NCI-H128 (cell line): ENCODE data around the gene PIRT.

Experiments
- DNase-seq: peaks from one replicate; lab custom pipeline; 2025; ENCODE audit not compliant: unreplicated experiment; lab: John Stamatoyannopoulos, UW

PIRT gene

DNA sequence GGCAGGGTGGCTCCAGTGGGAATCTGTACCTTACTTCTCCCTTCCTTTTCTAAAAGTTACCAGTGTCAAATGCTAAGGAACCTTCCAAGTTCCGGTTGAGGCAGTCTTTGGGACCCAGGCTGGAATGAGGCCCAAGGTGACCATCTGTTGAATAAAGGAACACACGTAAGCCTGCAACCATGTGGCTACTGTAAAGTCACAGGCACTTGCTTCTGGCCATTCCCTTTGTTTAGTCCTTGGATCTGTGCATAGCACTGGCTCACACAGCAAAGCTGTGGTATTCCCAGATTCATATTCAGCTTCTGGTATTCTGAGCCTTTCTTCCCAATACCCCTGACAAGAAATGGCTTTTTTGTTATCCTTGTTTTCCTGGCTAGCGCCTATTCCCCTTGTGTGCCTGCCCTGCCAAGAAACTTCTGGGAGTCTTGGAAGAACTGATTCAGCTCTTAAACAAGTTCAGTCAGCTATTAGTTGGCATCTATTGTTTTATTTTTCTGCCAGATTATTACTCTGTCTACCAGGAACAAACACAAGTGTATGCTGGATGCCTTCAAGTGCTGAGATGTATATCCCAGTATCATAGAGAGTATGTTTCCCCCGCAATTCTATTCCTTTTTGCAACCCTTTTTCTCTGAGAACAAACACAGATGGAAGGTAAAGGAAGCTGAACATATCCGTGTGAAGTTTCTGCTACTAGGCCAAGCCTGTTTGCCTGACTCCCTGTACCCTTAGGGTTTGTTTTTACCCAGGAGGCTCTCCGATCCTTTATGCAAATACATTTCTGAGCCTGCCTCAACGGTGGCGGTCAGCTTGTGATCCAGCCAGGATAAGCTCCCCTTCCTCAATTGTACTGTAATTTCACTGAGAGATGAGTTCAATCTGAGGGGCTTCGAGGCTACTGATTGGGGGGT lies 47.1 kb downstream of the PIRT start:
- no peak for DNase-seq

DNA sequence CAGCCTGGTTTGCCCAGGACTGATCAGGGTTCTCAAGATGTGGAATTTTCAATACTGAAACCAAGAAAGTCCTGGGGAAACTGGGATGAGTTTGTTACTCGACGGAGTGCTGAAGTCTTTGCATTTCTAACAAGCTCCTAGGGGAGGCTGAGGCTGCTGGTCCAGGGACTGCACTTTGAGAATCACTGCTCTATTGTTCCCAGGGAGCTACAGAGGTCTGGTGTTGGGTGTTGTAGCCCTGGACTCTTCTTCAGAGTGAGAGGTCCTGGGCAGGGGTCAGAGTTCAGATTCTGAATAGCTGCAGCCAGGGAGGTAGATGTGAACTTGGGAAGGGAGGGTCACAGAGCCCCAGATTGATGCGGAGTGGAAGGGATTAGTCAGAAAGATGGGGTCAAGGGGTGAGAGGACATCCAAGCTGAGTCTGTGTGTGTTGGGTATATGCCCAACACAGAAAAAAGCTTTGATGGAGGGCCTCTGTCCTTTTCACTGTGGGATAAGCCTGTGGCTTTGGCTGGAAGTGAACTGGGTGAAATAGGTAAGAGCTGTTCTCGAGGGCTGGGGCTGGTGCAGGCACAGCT lies 48.1 kb downstream of the PIRT start:
- no peak for DNase-seq

DNA sequence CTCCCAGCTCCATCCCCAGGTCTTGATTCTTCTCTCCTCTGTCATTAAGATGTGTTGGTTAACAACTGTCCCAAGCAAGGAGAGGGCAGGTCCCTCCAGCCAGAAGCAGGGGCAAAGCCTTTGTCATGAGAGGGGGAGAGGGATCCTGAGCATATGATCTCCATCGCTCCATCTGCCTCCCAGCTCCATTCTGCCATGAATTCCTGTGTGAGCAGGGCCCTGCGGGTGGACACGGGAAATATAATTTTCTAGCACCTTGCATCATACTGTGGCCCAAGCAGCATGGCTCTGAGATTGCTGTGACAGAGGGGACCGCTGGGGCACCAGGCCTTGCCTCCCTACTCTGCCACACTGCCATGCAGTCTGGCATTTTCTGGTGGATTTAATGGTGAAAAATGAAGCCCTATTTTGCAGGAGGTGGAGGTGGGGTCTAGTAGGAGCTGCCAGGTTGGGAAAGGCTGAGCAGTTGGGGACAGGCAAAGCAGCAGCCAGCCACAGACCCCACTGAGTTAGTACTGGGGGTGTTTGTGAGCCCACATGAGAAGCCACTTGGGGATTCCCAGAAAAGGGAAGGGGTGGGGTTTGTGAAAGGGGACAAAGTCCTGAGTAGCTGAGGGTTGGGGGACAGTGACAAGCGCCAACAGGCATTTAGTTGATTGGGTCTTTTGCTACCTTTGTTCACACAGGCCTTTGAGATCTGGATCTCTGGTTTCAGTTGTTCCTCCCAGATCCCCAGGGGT lies 50.4 kb downstream of the PIRT start:
- no peak for DNase-seq

DNA sequence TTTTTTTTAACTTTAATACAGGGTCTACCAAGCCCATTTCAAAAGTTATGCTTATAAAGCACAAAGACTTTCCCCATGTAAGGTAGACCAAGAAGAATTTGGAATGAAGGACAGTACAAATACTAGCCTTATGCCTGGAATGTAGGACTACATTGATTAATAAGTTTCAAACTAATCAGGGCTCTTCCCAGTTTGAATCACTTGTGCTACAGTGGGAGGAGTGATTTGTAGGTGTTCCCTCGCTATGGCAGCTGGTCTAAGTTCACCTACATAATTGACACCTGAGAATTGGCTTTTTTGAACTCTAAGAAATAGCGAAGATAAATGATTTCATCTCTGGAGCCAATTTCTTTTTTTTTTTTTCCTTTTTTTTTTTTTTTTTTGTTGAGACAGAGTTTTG lies 52.6 kb downstream of the PIRT start:
- DNase-seq: no peak

DNA sequence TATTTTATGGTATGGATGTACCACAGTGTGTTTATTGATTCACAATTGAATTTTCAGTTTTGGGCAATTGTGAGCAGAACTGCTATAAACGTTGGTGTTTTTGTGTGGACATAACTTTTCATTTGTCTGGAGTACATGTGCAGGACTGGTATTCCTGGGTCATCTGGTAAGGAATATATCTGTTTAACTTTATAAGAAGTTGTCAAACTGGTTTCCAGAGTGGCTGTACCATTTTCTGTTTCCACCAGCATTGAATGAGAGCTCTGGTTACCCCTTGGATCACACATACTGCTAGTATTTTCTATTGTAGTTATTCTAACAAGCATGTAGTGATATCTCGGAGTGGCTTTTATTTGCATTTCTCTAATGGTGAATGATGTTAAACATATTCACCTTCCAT lies 58.3 kb downstream of the PIRT start:
- DNase-seq: no peak

DNA sequence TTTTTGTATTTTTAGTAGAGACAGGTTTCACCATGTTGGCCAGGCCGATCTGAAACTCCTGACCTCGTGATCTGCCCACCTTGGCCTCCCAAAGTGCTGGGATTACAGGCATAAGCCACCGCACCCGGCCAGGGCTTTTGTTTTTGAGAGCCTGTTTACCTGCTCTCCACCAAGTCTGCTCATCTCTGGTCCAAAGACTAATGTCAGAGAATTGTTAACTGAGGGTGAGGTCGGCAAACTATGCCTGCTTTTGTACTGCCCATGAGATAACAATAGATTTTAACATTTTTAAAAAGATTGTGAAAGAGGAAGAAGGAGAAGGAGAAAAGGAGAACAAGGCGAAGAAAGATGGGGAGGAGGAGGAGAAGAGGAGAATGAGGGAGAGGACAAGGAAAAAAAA lies 60.0 kb downstream of the PIRT start:
- DNase-seq: no peak

DNA sequence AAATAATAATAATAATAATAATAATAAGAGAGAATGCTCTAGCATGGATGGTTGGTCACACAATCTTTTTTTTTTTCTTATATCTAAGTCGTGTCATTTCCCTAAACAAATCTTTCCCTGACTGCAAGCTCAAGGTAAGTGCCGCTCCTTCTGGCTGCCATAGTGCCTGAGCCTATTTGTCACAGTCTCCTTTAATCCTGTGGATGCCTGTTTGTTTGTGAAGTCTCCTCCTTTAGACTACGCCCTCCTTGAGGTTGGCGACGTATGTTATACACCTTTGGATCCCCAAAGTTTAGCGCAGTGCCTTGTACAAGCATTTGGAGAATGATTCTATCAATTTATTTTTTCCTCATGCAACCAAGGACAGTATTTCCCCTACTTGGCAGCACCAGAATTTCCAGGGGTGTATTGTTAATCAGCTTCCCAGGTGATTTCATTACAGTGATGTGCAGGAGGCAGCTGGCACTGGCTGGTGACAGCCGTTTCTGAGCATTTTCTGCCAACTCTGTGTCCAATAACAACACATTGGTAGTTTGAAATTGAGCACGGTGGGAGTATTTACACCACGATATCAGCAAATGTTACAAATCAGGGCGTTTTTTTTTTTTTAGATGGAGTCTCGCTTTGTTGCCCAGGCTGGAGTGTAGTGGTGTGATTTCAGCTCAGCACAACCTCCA lies 60.6 kb downstream of the PIRT start:
- DNase-seq: no peak

DNA sequence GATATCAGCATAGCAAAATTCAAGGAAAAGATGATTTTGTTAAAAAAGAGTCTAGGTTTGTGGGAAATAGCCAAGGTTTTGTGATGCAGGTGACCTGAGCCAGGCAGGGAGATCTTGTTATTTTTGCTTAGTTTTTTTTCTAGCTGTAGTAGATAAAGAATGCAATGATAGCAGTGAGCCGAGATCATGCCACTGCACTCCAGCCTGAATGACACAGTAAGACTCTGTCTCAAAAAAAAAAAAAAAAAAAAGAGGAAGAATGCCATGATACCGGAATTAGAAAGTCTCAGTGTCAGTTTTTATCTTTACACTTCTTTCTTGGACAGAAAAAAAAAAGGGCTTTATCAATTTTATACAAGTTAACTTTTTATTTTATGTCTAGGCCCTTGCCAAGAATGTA lies 61.5 kb downstream of the PIRT start:
- DNase-seq: no peak

DNA sequence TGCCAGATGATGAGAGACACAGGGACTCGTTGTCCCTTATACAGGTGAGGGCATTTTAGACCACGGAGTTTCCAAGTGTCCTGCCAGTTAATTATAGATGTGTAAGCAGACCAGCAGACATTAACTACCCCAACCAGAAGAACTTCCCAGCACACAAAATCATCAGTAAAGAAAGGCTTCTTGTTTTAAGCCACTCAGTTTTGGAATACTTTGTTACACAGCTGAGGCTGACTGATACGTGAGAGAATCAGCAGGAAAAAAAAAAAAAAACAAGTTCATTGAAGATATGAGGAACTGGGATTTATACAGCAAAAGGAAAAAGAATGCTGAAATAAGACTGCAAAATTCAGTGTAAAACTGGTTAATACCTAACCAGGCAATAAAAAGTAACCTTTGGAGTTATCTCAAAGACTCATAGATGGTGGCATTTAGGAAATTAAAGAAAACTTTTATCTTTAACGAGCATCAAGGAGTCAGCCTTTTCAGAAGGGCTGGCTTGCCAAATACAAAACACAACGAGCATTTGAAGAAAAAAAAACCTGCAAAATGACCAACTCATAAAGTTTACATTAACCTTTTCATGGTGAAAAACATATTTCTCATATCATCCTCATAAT lies 62.0 kb downstream of the PIRT start:
- DNase-seq: no peak

DNA sequence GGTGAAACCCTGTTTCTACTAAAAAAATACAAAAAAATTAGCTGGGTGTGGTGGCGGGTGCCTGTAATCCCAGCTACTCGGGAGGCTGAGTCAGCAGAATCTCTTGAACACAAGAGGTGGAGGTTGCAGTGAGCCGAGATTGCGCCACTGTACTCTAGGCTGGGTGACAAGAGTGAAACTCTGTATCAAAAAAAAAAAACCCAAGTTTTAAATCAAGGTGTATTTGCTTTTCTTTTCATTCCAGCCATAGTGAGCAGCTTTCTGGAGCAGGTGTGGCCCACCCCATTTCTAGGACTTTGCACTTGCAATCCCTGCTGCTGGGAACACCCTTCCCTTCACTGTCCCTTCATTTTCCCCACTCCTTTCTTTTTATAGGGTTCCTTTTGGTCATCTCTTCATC lies 62.8 kb downstream of the PIRT start:
- no peak for DNase-seq

DNA sequence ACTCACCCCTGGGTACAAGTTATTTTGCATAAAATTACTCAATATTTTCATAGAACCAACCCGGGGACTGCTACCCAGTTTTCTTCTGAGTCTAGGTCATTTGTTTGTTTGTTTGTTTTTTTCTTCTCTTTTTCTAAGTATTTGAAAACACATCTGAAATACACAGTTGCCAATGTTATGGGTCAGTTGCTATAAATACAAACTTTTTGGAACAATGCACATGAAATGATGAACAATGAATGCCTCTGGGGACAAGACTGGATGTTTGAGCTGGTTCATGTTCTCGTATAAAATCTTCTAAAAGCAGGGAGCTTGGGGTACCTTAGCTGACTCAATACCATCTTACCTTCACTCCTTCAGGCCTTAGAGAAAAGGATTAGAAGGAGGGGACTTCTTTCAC lies 64.5 kb downstream of the PIRT start:
- no peak for DNase-seq
